A204.1 (cell line): ENCODE data around the gene RSRC1.
A peak's percentile ranks its signal among the peaks of the same experiment; 100 is the strongest.
"Not testable (repeated sequence)": the region's sequence is repeated elsewhere in the genome, so short reads cannot be mapped to it uniquely, and the experiment has no call there.

Experiments
- FAIRE-seq: peaks from 2 replicates; lab custom pipeline; 2012; peaks lifted over from hg19 to GRCh38; lab: Jason Lieb, UNC

The RSRC1 gene

DNA sequence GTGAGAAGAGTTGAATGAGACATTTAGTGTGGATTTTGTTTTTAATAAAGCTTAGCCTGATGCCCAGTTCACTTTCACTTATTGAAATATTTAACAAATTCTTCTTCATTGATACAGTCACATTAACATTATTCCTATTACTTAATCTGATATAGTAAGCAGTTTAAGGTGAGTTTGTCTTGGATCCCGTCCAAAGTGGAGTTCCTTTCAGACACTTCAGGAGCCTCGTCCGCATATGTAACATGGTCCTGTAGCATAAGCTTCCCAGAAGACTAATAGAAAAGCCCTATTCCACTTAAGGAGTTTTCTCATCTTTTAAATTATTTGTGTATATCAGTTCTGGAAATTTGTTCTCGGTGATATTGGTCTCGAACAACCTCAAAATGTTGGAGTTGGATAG, 421.4 kb downstream of the RSRC1 start:
- no peak for FAIRE-seq

DNA sequence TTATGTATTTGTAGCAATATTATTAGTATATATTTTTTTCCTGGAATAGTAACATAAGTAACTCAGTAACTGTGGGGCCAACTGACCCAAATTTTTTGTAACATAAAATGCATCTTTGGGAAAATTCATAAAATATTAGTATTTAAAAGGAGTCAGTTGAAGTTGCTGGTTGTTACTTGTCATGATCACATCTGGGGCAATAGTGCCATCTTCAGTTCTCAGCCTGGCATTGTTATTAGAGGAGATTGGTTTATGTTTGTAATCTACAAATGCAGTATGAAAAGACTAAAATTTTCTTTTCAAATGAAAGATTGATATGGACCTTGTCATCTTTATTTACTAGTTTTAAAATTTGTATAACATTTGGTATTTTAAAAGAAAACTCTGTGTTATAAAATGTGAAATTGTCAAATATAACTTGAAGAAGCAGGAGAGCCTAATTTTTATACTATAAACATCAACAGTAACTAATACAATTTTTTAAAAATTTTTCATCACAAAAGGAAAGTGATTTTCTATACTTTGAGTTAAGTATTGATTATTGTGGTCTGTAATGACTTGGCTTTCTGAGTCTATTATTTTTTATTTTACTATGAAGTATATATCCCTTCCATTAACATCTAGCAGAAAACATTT, 422.3 kb downstream of the RSRC1 start:
- FAIRE-seq, result peak; percentile 95

DNA sequence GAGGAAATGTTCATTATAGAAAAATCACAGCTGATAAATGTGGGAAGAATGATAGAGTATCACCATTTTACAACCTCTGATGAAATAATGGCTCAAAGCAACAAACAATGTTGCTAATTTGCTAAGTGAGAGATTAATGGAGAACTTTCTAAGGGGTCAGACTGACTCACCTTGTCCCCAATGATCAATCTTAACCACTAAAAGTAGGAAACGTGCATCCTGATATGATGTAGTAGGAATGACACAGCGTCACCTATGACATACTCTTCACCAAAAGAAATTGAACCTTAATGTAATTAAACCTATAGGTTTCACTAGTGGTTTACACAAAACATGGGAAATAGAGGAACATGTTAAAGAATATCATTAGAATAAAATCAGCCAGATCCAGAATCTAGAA, 426.0 kb downstream of the RSRC1 start:
- no peak for FAIRE-seq

DNA sequence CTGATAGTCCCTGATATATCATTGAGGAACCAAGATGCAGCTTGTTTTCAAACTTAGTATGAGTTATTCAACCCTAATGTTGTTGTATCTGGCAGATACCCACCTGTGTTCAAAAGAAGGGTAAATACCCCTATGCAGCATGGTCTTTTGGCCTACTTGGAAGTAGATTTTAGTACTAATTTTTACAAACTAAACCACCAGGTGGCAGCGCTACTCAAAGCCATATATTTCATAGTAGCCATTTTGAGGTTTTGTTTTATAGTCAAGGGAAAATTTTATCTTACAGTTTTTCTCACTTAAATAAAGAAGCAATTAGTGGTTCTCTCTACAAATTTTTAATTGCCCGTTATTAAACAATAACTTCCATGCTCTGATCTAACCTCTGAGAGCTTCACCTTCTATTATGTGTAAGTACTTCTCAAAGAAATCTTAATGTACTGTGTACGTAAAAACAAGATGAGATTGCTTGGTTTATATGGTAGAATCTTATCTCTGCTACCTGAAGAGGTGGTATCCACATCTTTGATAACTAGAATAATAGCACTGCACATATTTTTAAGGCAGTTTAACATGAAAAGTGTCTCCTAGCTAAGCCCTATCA, 429.6 kb downstream of the RSRC1 start:
- FAIRE-seq, result peak; percentile 88

DNA sequence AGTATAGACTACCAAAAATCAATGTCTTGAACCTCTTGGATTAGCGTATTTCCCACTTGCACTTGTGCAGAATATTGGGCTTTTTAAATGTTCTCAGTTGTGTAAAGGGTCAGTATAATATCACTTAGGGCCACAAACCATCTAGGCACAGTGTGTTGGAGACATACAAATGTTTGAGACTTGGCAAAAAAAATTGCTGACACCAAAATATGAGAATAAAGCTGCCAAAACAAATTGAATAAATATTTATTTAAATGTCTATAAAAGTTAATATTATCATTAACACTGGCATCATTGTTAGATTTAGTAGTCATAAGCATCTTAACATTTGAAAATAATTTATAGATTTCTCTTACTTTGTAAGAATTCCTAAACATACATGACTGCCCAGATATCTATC, 430.2 kb downstream of the RSRC1 start:
- FAIRE-seq, result no peak

DNA sequence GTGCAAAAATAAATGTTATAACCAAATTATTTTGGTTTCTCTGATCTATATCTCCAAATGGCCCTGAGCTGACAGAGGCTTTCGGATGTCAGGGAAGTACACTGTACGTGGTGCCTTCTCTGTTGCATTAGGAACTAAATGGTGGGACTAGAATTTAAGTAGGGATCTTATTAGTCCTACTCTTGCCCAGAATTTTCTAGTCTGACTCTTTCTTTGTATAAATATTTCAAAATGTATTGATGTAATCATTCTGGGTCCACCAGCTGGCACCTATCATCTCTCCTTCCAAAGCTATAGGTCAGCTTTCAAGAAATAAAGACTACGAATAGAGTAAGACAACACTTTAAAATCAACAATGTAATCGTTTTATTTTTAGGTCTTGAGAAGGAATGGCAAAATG, 438.8 kb downstream of the RSRC1 start:
- FAIRE-seq, result no peak

DNA sequence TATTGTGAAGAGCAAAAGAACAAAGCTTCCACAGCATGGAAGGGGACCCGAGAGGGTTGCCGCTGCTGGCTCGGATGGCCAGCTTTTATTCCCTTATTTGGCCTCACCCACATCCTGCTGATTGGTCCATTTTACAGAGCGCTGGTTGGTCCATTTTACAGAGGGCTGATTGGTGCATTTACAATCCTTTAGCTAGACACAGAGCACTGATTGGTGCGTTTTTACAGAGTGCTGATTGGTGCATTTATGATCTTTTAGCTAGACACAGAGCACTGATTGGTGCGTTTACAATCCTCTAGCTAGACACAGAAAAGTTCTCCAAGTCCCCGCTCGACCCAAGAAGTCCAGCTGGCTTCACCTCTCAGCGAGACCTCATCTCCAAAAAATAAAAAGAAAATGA, 440.0 kb downstream of the RSRC1 start:
- FAIRE-seq, result not testable (repeated sequence)

DNA sequence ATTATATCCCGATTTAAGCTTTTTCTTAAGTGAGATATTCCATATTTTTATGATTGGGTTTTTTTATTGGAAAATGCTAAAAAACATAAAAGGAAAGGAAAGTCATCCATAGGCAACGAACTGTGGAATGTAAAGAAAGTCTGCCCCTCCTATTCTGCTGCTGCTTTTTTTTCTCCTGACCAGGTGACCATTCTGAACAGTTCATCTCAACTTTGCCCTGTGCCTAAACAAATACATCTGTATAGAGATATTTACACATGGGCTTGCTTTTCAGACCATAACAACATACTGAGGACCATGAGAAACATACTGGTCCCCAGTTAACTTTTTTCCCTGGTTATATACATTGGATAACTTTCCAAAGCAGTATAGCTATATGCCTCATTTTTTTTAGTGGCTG, 442.2 kb downstream of the RSRC1 start:
- no peak for FAIRE-seq

DNA sequence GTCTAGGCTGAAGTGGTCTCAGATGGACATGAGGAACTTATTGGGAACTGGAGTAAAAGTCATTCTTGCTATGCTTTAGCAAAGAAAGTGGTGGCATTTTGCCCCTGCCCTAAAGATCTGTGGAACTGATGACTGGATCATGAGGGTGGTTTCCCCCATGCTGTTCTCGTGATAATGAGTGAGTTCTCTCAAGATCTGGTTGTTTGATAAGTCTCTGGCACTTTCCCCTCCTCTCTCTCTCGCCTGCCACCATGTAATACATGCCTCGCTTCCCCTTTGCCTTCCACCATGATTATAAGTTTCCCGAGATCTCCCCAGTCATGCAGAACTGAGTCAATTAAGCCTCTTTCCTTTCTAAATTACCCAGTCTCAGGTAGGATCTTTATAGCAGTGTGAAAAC, 449.6 kb downstream of the RSRC1 start:
- FAIRE-seq, result no peak

DNA sequence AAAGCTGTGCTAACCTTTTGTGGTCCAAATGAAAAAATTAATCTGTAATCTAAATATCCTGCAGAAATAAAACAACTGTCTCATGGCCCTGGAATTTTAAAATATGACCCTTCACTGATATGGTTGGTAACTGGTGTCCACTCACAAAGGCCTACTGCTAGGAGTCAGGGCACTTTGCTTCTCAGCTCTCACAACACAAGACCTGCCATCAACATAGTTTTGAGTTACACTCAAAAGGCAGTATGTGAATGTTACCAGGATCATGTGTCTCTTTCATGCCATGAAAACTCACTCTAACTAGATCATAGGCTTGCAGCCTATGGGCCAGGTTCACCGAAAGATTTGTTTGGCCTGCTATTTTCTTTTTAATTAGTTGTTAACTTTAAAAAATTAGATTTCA, 451.1 kb downstream of the RSRC1 start:
- FAIRE-seq, result no peak

DNA sequence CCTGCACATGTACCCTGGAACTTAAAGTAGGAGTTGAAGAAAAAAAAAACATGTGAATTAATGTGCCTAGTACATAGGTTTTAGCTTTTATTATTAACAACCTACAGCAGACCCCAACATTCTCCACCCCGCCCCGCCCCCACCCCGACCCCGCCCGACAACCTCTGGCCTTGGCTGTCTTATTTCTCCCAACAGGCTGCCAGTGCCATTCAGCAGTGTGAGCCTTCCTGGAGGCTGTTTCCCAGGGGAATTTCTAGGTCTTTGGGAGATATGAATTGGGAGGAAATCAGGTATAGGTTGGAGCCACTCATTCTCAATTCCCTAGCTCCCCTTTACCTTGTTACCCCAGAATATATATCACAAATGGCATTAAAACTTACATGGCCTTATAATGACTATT, 452.8 kb downstream of the RSRC1 start:
- no peak for FAIRE-seq

DNA sequence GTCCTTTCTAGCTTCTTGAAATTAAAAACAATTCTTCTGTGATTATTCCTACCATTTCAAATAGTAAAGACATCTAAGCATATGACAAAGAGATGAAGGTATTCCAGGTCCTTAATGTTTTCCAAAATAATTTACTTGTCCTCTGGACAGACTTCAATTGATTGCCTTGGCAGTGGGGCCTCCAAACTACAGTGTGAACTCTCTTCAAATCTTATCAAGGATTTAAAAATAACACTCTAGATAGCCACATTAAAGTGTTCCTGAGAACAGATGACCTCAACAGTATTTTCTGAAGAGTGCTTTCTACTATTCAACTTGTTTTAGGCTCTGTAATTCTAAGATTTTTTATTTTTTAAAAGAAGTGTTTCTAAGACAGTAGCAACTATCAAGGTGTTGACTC, 453.2 kb downstream of the RSRC1 start:
- no peak for FAIRE-seq

DNA sequence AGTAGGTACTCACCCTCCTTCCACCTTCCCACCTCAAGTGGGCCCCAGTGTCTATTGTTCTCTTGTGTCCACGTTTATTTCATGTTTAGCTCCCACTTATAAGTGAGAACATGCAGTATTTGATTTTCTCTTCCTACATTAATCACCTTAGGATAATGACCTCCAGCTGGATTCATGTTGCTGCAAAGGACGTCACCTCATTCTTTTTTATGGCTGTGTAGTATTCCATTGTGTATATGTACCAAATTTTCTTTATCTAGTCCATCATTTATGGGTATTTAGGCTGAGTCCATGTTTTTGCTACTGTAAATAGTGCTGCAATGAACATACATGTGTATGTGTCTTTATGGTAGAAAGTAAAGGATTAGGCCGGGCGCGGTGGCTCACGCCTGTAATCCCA, 455.2 kb downstream of the RSRC1 start:
- FAIRE-seq, result no peak

DNA sequence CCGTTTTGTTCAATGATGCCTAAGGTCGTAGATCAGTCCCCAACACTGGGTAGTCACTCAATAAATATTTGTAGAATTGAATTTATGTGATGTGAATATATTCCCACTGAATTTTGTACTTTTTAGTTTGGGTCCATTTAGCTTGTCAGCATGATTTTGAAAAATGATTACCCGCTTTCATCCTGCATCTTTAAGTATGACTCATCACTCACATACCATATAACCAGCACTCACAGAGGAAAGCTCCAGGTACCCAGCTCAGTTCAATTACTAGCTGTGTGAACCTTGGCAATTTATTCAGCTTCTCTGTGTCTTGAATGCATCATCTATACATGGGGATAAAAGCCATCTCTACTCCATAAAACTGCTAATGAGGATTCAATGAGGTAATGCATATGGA, 458.9 kb downstream of the RSRC1 start:
- no peak for FAIRE-seq

DNA sequence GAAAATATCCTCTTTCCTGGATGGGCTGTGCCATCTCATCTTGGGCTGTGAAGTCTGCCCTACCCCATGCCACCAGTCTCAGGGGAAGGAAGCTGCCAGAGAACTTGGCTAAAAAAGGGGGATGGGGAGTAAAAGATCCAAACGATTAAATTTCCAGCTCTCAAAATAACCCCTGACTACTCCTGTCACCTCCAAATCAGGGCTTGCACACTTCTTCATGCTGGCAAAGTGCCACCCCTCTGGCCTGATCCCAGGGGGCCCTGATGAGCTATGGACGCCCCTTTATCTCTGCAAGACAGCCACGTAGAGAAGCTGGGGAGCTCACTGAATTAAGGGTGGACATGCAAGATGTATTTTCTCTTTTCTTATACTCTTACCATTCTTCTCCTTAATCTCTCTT, 459.9 kb downstream of the RSRC1 start:
- no peak for FAIRE-seq

DNA sequence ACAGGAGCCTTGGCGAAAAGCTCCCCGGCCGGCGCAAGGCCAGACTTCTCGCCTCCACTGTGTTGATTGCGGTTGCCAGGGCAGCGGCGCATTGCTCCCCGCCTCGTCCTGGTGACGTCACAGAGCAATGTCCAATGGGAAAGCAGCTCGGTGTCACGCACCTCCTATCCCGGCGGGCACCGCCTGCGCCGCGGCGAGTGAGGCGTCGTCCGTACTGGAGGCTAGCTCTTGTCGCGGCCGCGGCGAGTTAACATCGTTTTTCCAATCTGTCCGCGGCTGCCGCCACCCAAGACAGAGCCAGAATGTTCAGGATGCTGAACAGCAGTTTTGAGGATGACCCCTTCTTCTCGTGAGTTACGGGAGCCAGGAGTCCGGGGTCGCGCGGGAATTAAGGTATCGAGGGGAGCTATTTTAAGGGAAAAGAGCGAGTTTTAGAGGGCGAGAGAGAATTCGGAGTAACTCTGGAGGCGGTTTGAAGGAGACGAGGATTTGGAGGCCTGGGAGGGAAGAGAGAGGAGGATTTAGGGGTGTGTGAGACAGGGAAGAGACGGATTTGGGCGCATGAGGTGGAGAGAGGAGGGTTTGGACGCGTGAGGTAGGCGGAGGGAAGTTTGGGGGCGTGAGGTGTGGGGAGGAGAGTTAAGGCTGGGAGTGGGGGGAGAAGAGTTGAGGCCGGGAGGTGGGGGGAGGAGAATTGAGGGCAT, 461.3 kb downstream of the RSRC1 start, which contains the start of gene MLF1:
TSS of gene MLF1 (plus strand) at position 196 of the 704 bp plus-strand sequence. CDS start at position 303, 107 bp downstream.
- peak; percentile 27 for FAIRE-seq

DNA sequence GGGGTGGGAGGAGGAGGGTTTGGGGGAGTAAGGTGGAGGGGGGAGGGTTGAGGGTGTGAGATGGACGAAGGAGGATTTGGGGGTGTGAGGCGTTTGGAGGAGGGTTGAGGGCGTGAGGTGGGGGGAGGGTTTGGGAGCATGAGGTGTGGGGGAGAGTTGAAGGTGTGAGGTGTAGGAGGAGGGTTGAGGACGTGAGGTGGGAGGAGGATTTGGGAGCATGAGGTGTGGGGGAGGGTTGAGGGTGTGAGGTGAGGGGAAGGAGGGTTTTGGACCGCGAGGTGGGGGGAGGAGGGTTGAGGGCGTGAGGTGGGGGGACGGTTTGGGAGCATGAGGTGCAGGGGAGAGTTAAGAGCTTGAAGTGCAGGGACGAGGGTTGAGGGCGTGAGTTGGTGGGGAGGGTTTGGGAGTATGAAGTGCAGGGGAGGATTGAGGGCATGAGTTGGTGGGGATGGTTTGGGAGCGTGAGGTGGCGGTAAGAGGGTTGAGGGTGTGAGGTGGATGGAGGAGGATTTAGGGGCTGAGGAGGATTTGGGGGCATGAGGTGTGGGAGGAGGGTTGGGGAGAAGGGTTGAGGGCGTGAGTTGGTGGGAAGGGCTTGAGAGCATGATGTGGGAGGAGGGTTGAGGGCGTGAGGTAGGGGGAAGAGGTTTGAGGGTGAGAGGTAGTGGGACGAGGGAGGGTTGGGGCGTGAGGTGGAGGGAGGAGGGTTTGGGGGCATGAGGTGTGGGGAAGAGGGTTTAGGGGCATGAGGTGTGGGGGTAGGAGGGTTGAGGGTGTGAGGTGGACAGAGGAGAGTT, 462.3 kb downstream of the RSRC1 start:
- no peak for FAIRE-seq

DNA sequence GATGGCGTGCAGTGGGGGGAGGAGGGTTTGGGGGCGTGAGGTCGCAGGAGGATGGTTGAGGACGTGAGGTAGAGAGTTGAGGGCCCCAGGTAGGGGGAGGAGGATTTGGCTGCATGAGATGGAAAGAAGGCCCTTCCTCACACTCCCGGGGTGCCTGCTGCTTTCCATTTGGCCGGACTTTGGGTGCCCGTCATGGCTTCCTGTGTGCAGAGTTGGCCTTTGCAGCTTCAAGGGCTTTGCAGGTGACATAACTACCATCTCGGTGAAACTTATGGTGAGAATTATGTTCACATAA, 462.8 kb downstream of the RSRC1 start:
- no peak for FAIRE-seq

DNA sequence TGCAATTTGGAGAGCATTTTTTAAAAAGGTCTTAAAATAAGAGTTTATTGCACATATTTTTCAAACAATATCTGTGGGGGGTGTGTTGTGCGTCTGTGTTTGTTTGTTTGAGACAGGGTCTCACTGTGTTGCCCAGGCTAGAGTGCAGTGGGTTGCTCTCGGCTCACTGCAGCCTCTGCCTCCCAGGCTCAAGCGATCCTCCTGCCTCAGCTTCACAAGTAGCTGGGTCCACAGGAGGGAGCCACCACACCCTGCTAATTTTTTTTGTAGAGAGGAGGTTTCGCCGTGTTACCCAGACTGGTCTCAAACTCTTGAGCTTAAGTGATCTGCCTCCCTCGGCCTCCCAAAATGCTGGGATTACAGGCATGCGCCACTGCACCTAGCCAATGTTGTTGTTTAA, 463.8 kb downstream of the RSRC1 start:
- no peak for FAIRE-seq

DNA sequence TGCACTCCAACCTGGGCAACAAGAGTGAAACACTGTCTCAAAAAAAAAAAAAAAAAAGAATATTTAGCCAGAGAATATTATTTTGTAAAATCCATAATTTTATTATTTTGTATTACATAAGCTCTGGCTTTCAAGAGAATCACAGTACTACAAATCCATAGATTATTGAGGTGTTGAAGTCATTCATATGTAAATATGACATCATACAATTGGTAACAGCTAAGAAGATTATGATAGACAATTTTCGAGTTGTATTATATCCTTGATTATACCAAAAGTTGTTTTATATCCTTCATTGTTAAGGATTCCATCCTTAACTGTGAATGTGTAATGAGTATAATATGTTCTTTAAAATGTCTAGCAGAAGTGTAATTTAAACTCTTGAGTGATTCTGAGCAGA, 464.8 kb downstream of the RSRC1 start:
- FAIRE-seq, result no peak

DNA sequence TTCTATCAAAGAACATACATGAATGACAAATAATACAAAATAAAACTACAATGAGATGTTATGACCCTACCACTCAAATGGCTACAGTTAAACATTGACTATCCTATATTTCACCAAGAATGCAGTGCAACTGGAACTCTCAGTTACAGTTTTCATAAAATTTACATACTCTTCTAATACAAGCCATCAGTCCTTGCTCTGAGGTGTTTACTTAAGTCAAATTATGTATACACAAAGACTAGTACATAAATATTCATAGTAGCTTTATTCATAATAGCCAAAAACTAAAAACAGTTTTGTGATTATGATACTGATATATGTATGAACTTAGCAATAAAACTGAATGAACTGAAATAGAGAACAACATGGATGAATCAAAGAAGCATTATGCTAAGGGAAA, 480.3 kb downstream of the RSRC1 start:
- FAIRE-seq, result no peak
